Ovary (tissue), 3 donors: Measurements from ENCODE around the gene NPFFR2.

Experiments
- CTCF ChIP-seq, 3 donors: fragments of 450-650 bp in 2 of 3; fragments of 200-600 bp in 1 of 3; IDR thresholded peaks; one replicate each; pipeline versions ENCODE4 v1.5.1 to v1.8.0; 2016 to 2022; ENCODE audit warnings: antibody characterized with exemption in 3 of 3, mild to moderate bottlenecking in 1 of 3
- EP300 ChIP-seq: sonication (generic); formaldehyde crosslinking; IDR thresholded peaks from one replicate; pipeline ENCODE4 v1.6.1; 2017; ENCODE audit warnings: antibody characterized with exemption
- POLR2A ChIP-seq: fragments of 450-650 bp; IDR thresholded peaks from one replicate; pipeline ENCODE4 v1.6.1; 2017; ENCODE audit warnings: antibody characterized with exemption, mild to moderate bottlenecking, moderate library complexity
- donor health status: DM: no; HTN: no; CAD: no.

GRCh38 chr4:72067051-72067450 is 35.3 kb downstream of the NPFFR2 start:
- no peak for TF ChIP-seq POLR2A
- TF ChIP-seq CTCF (IDR thresholded peaks at IDR 0.05) = no peak
- TF ChIP-seq EP300 = no peak
